ENCODE data around the gene ADCY1.

ADCY1 gene

DNA sequence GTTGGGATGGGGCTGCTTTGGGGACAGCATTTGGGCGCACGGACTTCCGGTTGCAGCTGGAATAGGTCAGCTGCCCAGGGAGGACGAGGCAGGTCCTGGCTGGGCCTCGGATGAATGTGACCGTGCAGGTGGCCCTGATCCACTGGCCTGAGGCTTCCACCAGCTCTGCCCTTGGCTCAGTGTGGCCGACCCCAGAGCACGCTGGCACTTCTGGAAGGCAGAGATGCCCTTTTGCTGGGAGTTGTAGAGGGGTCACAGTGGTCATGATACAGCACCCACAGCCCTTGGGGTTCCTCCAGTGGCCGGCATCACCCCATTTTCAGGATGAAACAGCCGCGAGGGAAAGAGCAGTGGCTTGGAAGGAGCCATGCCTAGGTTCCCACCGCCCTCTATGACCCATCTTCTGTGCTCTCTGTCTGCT, 19.0 kb downstream of the ADCY1 start:
- DNase-seq (ENCODE audit: low spot score) = no peak

DNA sequence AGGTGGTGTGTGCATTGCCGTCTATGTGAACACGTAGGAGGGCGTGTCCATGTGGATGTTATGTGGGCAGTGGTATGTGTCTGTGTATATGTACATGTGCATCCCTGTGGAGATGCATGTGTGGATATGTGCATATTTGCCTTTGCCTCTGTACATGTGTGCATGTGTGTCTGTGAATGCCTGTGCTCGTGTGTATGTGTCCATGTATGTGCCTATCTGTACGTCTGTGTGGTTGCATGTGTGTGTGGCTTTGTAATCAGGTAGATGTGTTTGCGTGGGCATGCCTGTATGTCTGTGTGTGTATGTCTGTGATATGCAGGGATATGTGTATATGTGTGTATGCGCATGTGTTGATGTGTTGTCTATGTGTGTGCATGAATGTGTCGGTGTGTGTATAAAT, 19.7 kb downstream of the ADCY1 start:
- no peak for DNase-seq (ENCODE audit: low spot score)

- DNase-seq (ENCODE audit: low spot score) = no peak
Measured at GRCh38 chr7:45594745-45595535, 20.8 kb downstream of the ADCY1 start.

GRCh38 chr7:45595809-45596664, 21.9 kb downstream of the ADCY1 start:
- no peak for DNase-seq (ENCODE audit: low spot score)

GRCh38 chr7:45596665-45597095, 22.5 kb downstream of the ADCY1 start:
- DNase-seq (ENCODE audit: low spot score) = no peak

GRCh38 chr7:45597286-45597984, 23.3 kb downstream of the ADCY1 start:
- no peak for DNase-seq (ENCODE audit: low spot score)

- no peak for DNase-seq (ENCODE audit: low spot score)
Measured at GRCh38 chr7:45598886-45599520, 24.8 kb downstream of the ADCY1 start.

GRCh38 chr7:45599851-45600706, 25.9 kb downstream of the ADCY1 start:
- DNase-seq (ENCODE audit: low spot score) = no peak

GRCh38 chr7:45601094-45601493, 26.9 kb downstream of the ADCY1 start:
- DNase-seq (ENCODE audit: low spot score) = peak; percentile 28

DNA sequence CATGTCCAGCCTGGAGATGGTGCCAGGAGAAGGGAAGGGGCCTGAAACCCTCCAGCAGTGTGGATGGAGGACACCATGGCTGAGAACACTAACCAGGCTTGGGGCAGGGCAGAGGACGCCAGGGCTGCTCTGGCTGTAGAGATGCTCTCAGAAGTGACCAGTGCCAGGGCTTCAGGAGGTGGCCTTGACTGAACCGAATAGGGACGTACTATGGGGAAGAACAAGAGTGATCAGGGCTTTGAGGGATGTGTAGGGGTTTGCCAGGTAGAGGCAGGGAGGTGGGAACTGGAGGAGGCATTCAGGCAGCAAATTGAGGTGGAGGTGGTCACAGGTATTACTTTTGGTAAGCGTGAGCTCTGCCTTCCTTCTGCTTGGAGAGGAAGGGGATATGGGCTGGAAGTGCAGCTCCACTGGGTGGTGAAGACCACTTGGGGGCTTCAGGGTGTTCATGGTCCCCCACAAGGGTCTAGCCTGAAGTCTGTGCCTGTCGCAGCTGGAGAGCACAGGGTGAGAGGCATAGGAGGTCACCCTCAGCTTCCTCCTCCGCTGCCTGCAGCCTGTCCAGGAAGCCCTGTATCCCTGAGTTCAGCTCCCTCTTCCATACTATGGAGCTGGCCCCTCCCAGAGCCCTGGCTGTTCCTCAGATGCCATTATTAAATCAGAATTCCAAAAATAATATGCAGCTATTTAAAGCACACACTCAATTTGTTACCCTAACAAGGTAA, 27.8 kb downstream of the ADCY1 start:
- no peak for DNase-seq (ENCODE audit: low spot score)

- DNase-seq (ENCODE audit: low spot score) = no peak
Measured at GRCh38 chr7:45606050-45606449, 31.9 kb downstream of the ADCY1 start.

- no peak for DNase-seq (ENCODE audit: low spot score)
Measured at GRCh38 chr7:45606931-45607330, 32.8 kb downstream of the ADCY1 start.

- DNase-seq (ENCODE audit: low spot score) = no peak
Measured at GRCh38 chr7:45609180-45609579, 35.0 kb downstream of the ADCY1 start.

DNA sequence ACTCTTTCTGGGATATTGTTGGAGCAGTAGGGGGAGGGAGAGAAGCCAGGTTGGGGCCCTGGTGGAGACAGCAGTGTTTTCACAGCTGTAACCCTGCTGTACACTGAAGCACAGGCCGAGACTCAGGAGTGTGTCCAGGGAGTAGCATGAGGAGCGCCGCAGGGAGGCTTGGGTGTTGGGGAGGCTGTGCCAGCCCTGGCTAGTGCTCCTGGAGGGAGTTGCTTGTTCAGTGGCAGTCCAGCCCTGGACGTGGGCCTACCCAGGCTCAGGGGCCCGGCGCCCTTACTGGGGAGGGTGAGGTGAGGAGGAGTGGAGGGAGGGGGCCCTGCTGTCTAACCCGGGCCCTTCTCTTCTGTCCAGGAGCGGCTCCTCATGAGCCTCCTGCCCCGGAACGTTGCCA, 35.9 kb downstream of the ADCY1 start:
- DNase-seq (ENCODE audit: low spot score) = no peak

- DNase-seq (ENCODE audit: low spot score) = no peak
Measured at GRCh38 chr7:45610660-45611299, 36.6 kb downstream of the ADCY1 start.

- DNase-seq (ENCODE audit: low spot score) = no peak
Measured at GRCh38 chr7:45617166-45617565, 43.0 kb downstream of the ADCY1 start.

DNA sequence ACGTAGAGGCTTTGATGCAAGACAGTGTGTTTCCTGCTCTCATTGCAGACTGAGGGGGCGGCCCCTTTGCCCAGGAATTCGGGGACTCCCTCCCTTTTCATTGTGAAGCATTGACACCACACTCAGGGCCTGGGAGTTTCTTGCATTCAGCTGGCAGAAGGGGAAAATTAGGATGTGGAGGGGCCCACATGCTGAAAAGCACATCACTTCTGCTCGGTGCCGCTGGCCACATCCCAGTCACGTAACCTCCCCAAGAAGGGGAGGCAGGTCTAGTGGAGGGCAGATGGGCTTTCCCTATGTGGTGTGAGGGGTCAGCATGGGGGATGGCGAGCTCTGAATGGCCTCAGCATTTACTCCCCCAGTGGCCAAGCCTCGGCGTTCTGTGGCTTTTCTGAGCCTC, 47.9 kb downstream of the ADCY1 start:
- DNase-seq (ENCODE audit: low spot score) = no peak

GRCh38 chr7:45623157-45623556, 49.0 kb downstream of the ADCY1 start:
- no peak for DNase-seq (ENCODE audit: low spot score)

DNA sequence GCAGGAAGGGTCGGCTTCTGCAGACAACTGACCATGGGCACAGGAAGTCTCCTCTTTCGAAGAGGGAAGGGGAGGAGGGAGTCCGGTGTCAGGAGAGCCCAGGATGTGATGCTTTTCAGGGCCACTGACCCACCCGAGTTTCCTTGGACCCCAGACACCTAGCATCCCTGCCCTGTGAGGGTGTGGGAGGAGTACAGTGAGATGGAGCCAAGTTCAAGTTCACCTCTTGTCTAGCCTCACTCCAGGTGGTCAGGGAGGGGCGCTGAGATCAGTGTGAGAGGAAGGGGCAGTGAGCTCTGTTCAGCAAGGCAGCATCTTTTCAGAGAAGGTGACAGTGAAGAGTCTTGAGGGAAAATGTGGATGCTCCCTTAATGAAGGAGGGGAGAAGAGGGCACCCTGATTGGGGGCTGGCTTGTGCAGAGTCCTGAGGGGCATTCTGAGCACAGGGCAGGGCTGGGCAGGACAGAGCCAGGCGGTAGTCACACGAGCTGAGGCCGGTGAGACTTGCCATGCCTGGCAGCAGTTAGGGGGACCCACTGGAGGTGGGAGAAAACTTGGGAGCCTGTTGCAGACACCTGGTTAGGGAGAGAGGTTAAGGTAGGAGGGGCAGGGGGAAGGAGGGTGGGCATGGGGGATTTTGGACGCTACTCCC, 49.7 kb downstream of the ADCY1 start:
- DNase-seq (ENCODE audit: low spot score) = no peak
